K562 (cell line): ENCODE data around the gene CCDC18. TPM values are rescaled to one million over a fixed set of nuclear protein-coding genes. Genes with fewer than 3 reads are reported as not detected.

Source experiments
- MYNN ChIP-seq, 2 experiments: sonication (generic); formaldehyde crosslinking in 1 of 2; IDR thresholded peaks; 2 replicates each; pipeline versions ENCODE4 v1.5.0 to v1.6.1; 2016 to 2020; ENCODE audit warnings: antibody characterized with exemption in 1 of 2, missing genetic modification reagents in 1 of 2
- NR4A1 ChIP-seq, 2 experiments: fragments of 250-450 bp in 1 of 2; fragments of 450-650 bp in 1 of 2; sonication (Bioruptor Pico) in 1 of 2; IDR thresholded peaks; 2 replicates each; pipeline versions ENCODE4 v1.4.0 to v1.6.1; 2016 to 2020; ENCODE audit warnings: mild to moderate bottlenecking in 2 of 2, missing compliant biosample characterization in 1 of 2, missing genetic modification characterization in 1 of 2, moderate library complexity in 1 of 2
- TEAD1 ChIP-seq, 2 experiments: fragments of 450-650 bp in 1 of 2; sonication (generic) in 1 of 2; formaldehyde crosslinking; IDR thresholded peaks; 2 replicates each; pipeline versions ENCODE4 v1.4.0 to v1.8.0; 2020 to 2022; ENCODE audit warnings: mild to moderate bottlenecking in 2 of 2, missing genetic modification reagents in 1 of 2
- WHSC1 ChIP-seq: IDR thresholded peaks from one replicate; pipeline ENCODE4 v1.6.1; 2012; ENCODE audit warnings: low read length, control low read depth, inconsistent platforms
- ZEB2 ChIP-seq: fragments of 450-650 bp; IDR thresholded peaks from 2 replicates; pipeline ENCODE4 v1.6.1; 2016
- polyA plus RNA-seq, 8 experiments: library from polyadenylated mRNA; depleted of rRNA in 4 of 8; stranded (reverse) in 5 of 8; unstranded in 3 of 8; fragments of >200 nt; fragmentation: Nextera tagmentation in 2 of 8; fragmentation: Illumina TruSeq in 1 of 8; extraction: Ambion mirVana in 2 of 8; extraction: Trizol in 1 of 8; gene quantifications; 2 replicates each; pipeline versions ENCODE4 v1.2.1 to v1.2.3, GENCODE V29; 2011 to 2014; ENCODE audit warnings: inconsistent platforms in 1 of 8, missing spikeins in 1 of 8
- total RNA-seq, 7 experiments: library from RNA; depleted of rRNA in 6 of 7; stranded (reverse); fragments of >200 nt in 6 of 7; fragmentation: Illumina TruSeq in 2 of 7; extraction: Trizol in 2 of 7; gene quantifications; 2 replicates each; pipeline versions ENCODE4 v1.2.1 to v1.2.3, GENCODE V29; 2011 to 2021; ENCODE audit warnings: low replicate concordance in 1 of 7
- TF ChIP-seq, protein P1 (sequence below): IDR thresholded peaks from 2 replicates; pipeline ENCODE4 v1.6.1; 2011; ENCODE audit not compliant: insufficient read length; ENCODE audit errors: extremely low read depth
- TF ChIP-seq, protein P2 (sequence below): IDR thresholded peaks from 3 replicates; pipeline ENCODE4 v1.6.1; 2011; ENCODE audit warnings: borderline replicate concordance, mild to moderate bottlenecking, moderate library complexity; ENCODE audit not compliant: insufficient read length; ENCODE audit errors: extremely low read depth

CCDC18 gene
- total and polyA plus RNA-seq, 9 of the 15 experiments (the other 6 are each of a cell fraction or from before 2014, with no cell fraction given), result 19.5 to 34.2 (median 24.3) TPM

DNA sequence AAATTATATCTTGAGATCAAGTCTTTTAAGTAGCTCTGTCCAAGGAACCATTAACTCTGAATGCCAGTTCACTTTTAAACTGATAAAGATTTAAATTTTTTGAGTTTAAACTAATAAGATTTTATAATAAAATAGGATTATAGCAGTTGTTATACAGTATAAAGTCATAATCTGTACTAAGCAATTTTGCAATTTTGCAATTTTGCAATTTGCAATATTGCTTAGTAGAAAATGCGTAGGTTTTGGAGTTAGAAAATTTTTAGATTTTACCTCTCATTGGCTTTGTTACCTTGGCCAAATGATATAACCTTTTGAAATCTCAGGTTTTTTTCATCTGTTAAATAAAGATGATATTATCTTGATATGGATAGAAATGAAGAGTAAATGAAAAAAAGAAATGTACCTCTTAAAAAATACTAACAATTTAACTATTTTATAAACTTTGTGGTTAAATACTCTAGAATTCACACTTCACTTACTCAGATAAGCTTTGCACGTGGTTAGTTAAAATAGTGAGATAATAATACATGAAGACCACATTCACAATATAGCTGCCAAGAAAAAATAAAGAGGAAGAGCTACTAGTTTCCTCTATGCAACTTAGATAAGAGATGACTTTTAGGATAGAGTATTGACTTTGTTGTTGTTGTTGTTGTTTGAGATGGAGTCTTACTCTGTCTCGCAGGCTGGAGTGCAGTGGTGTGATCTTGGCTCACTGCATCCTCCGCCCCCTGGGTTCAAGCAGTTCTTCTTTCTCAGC is 13.9 kb downstream of the CCDC18 start (continued):
- TF ChIP-seq, protein P1, sequence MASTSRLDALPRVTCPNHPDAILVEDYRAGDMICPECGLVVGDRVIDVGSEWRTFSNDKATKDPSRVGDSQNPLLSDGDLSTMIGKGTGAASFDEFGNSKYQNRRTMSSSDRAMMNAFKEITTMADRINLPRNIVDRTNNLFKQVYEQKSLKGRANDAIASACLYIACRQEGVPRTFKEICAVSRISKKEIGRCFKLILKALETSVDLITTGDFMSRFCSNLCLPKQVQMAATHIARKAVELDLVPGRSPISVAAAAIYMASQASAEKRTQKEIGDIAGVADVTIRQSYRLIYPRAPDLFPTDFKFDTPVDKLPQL, result no peak
- TF ChIP-seq WHSC1 (no peak), NR4A1 (CRISPR knock-in tag; IDR thresholded peaks at IDR 0.05) (no peak), NR4A1 (tag; IDR thresholded peaks at IDR 0.05) (no peak), MYNN (IDR thresholded peaks at IDR 0.05) (no peak), MYNN (CRISPR knock-in tag; IDR thresholded peaks at IDR 0.05) (no peak), TEAD1 (CRISPR knock-in tag; IDR thresholded peaks at IDR 0.05) (no peak), ZEB2 (no peak)
- TF ChIP-seq, protein P2, sequence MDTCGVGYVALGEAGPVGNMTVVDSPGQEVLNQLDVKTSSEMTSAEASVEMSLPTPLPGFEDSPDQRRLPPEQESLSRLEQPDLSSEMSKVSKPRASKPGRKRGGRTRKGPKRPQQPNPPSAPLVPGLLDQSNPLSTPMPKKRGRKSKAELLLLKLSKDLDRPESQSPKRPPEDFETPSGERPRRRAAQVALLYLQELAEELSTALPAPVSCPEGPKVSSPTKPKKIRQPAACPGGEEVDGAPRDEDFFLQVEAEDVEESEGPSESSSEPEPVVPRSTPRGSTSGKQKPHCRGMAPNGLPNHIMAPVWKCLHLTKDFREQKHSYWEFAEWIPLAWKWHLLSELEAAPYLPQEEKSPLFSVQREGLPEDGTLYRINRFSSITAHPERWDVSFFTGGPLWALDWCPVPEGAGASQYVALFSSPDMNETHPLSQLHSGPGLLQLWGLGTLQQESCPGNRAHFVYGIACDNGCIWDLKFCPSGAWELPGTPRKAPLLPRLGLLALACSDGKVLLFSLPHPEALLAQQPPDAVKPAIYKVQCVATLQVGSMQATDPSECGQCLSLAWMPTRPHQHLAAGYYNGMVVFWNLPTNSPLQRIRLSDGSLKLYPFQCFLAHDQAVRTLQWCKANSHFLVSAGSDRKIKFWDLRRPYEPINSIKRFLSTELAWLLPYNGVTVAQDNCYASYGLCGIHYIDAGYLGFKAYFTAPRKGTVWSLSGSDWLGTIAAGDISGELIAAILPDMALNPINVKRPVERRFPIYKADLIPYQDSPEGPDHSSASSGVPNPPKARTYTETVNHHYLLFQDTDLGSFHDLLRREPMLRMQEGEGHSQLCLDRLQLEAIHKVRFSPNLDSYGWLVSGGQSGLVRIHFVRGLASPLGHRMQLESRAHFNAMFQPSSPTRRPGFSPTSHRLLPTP, result no peak
